OCI-LY3 (cell line): ENCODE results near the gene FAM53C.

Source experiments
- H2AFZ ChIP-seq: fragments of 200-600, 300-600 bp; shearing (Covaris generic); 2 replicates; pipeline ENCODE4 v1.6.0; 2014; ENCODE audit warnings: antibody characterized with exemption, low read depth, low read length
- H3K27ac ChIP-seq: fragments of 200-600, 300-600 bp; sonication (generic); 2 replicates; pipeline ENCODE4 v1.5.1; 2014; ENCODE audit warnings: mild to moderate bottlenecking, low read length, moderate library complexity, mixed read lengths
- H3K27me3 ChIP-seq: fragments of 200-600, 300-600 bp; sonication (generic); 2 replicates; pipeline ENCODE4 v1.6.1; 2014; ENCODE audit warnings: low read depth, low read length, mixed read lengths
- H3K36me3 ChIP-seq: fragments of 200-600, 300-600 bp; sonication (generic); replicated peaks from 2 replicates; pipeline ENCODE3; 2014; ENCODE audit warnings: low read depth, low read length, mixed read lengths
- H3K4me1 ChIP-seq: fragments of 300-600, 200-600 bp; sonication (generic); 2 replicates; pipeline ENCODE4 v1.6.1; 2014; ENCODE audit warnings: low read length, mixed read lengths
- H3K4me2 ChIP-seq: fragments of 200-600, 300-600 bp; sonication (generic); 2 replicates; pipeline ENCODE4 v1.6.1; 2014; ENCODE audit warnings: low read length, mixed read lengths
- H3K4me3 ChIP-seq: fragments of 300-600, 200-600 bp; sonication (generic); 2 replicates; pipeline ENCODE4 v1.5.1; 2014; ENCODE audit warnings: antibody characterized with exemption, mild to moderate bottlenecking, low read length, moderate library complexity
- H3K79me2 ChIP-seq: fragments of 300-600, 200-600 bp; shearing (Covaris generic); 2 replicates; pipeline ENCODE4 v1.6.1; 2014; ENCODE audit warnings: mild to moderate bottlenecking, low read length, mixed read lengths
- H3K9ac ChIP-seq: fragments of 300-600, 200-600 bp; shearing (Covaris generic); 2 replicates; pipeline ENCODE4 v1.6.0; 2014; ENCODE audit warnings: mild to moderate bottlenecking, low read length, moderate library complexity
- H3K9me3 ChIP-seq: fragments of 200-600, 300-600 bp; shearing (Covaris generic); 2 replicates; pipeline ENCODE4 v1.6.1; 2014; ENCODE audit warnings: low read length, mixed read lengths; ENCODE audit not compliant: insufficient read depth
- H4K20me1 ChIP-seq: fragments of 200-600, 300-600 bp; sonication (generic); 2 replicates; pipeline ENCODE4 v1.6.1; 2016; ENCODE audit warnings: low read length, mixed read lengths; ENCODE audit not compliant: insufficient read depth
- CTCF ChIP-seq: fragments of 200-600, 300-600 bp; sonication (generic); IDR thresholded peaks from 2 replicates; pipeline ENCODE4 v1.5.1; 2014; ENCODE audit warnings: antibody characterized with exemption, low read length, low read depth
- EZH2phosphoT487 ChIP-seq: fragments of 200-600 bp; shearing (Covaris generic); IDR thresholded peaks from 2 replicates; pipeline ENCODE4 v1.6.1; 2018; ENCODE audit warnings: antibody characterized with exemption, mixed run types, low read depth

FAM53C gene

GRCh38 chr5:138372225-138372624 is 34.2 kb downstream of the FAM53C start:
- no peaks in the 10 kb centered on the region for H3K27me3 ChIP-seq
- H4K20me1 ChIP-seq = peaks cover 45% of the 10 kb centered on the region
- peaks cover 60% of the 10 kb centered on the region for H3K79me2 ChIP-seq
- peak overlapping the region; percentile 44 for H3K27ac ChIP-seq
- H3K36me3 ChIP-seq = peaks cover 11% of the 10 kb centered on the region
- H2AFZ ChIP-seq = no peak overlapping the region
- TF ChIP-seq EZH2phosphoT487 (no peak), CTCF (no peak)
- no peaks in the 10 kb centered on the region for H3K9me3 ChIP-seq
- H3K4me2 ChIP-seq = peak overlapping the region; percentile 64
- H3K9ac ChIP-seq = no peak overlapping the region
- H3K4me1 ChIP-seq = peaks cover 48% of the 10 kb centered on the region
- H3K4me3 ChIP-seq = peak overlapping the region; percentile 36

- peak overlapping the region; percentile 27; the same call in 1 of the 2 replicates for H3K4me3 ChIP-seq
- no peaks in the 10 kb centered on the region for H3K9me3 ChIP-seq
- peak overlapping the region; percentile 44 for H3K27ac ChIP-seq
- H3K27me3 ChIP-seq = no peaks in the 10 kb centered on the region
- H2AFZ ChIP-seq = no peak overlapping the region
- H3K4me2 ChIP-seq = peak overlapping the region; percentile 64
- H4K20me1 ChIP-seq = peaks cover 45% of the 10 kb centered on the region
- H3K36me3 ChIP-seq = peaks cover 11% of the 10 kb centered on the region
- no peak for TF ChIP-seq EZH2phosphoT487
- H3K79me2 ChIP-seq = peaks cover 56% of the 10 kb centered on the region
- no peak overlapping the region for H3K9ac ChIP-seq
- H3K4me1 ChIP-seq = peaks cover 48% of the 10 kb centered on the region
Observed at GRCh38 chr5:138372653-138373052, 34.6 kb downstream of the FAM53C start.

GRCh38 chr5:138382347-138382746 is 44.3 kb downstream of the FAM53C start:
- peaks cover 12% of the 10 kb centered on the region for H3K36me3 ChIP-seq
- no peak overlapping the region for H3K4me3 ChIP-seq
- peaks cover 11% of the 10 kb centered on the region for H3K4me1 ChIP-seq
- no peak overlapping the region for H2AFZ ChIP-seq
- H3K9me3 ChIP-seq = no peaks in the 10 kb centered on the region
- no peak overlapping the region for H3K9ac ChIP-seq
- H3K4me2 ChIP-seq = no peak overlapping the region
- H3K27ac ChIP-seq = no peak overlapping the region
- H3K79me2 ChIP-seq = no peaks in the 10 kb centered on the region
- no peaks in the 10 kb centered on the region for H3K27me3 ChIP-seq
- H4K20me1 ChIP-seq = no peaks in the 10 kb centered on the region
- no peak for TF ChIP-seq EZH2phosphoT487
- TF ChIP-seq CTCF = no peak

GRCh38 chr5:138385660-138386059 is 47.6 kb downstream of the FAM53C start:
- Histone ChIP-seq H3K9me3 (no peaks in the 10 kb centered on the region), H3K36me3 (peaks cover 13% of the 10 kb centered on the region), H3K9ac (no peak overlapping the region)

More at GRCh38 chr5:138385660-138386059, 47.6 kb downstream of the FAM53C start:
- no peaks in the 10 kb centered on the region for H3K79me2 ChIP-seq
- no peak overlapping the region for H2AFZ ChIP-seq
- H3K4me1 ChIP-seq = peaks cover 14% of the 10 kb centered on the region
- no peak overlapping the region for H3K27ac ChIP-seq
- no peak overlapping the region for H3K4me3 ChIP-seq
- H3K4me2 ChIP-seq = no peak overlapping the region
- no peak for TF ChIP-seq CTCF
- no peak for TF ChIP-seq EZH2phosphoT487
- no peaks in the 10 kb centered on the region for H4K20me1 ChIP-seq
- H3K27me3 ChIP-seq = no peaks in the 10 kb centered on the region
